ENCODE data around the gene FZD2. TPM values are rescaled to one million over a fixed set of nuclear protein-coding genes. Genes with fewer than 3 reads are reported as not detected.
A peak's percentile ranks its signal among the peaks of the same experiment; 100 is the strongest.

The FZD2 gene
- total RNA-seq, 2 donors from 2014 or later: 1.9 to 4.0 TPM

- no peaks in the 10 kb centered on the region for H3K36me3 ChIP-seq
- no peak overlapping the region for H3K4me3 ChIP-seq
- DNase-seq (ENCODE audit: low spot score): no peak
- no peaks in the 10 kb centered on the region for H3K27me3 ChIP-seq
- no peaks in the 10 kb centered on the region for H3K9me3 ChIP-seq
- no peak overlapping the region for H3K27ac ChIP-seq
- TF ChIP-seq, protein P1, sequence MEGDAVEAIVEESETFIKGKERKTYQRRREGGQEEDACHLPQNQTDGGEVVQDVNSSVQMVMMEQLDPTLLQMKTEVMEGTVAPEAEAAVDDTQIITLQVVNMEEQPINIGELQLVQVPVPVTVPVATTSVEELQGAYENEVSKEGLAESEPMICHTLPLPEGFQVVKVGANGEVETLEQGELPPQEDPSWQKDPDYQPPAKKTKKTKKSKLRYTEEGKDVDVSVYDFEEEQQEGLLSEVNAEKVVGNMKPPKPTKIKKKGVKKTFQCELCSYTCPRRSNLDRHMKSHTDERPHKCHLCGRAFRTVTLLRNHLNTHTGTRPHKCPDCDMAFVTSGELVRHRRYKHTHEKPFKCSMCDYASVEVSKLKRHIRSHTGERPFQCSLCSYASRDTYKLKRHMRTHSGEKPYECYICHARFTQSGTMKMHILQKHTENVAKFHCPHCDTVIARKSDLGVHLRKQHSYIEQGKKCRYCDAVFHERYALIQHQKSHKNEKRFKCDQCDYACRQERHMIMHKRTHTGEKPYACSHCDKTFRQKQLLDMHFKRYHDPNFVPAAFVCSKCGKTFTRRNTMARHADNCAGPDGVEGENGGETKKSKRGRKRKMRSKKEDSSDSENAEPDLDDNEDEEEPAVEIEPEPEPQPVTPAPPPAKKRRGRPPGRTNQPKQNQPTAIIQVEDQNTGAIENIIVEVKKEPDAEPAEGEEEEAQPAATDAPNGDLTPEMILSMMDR (IDR thresholded peaks at IDR 0.05): no peak
- H3K4me1 ChIP-seq: no peaks in the 10 kb centered on the region
These were observed 13.9 kb upstream of the FZD2 start for GRCh38 chr17:44543213-44543904.

DNA sequence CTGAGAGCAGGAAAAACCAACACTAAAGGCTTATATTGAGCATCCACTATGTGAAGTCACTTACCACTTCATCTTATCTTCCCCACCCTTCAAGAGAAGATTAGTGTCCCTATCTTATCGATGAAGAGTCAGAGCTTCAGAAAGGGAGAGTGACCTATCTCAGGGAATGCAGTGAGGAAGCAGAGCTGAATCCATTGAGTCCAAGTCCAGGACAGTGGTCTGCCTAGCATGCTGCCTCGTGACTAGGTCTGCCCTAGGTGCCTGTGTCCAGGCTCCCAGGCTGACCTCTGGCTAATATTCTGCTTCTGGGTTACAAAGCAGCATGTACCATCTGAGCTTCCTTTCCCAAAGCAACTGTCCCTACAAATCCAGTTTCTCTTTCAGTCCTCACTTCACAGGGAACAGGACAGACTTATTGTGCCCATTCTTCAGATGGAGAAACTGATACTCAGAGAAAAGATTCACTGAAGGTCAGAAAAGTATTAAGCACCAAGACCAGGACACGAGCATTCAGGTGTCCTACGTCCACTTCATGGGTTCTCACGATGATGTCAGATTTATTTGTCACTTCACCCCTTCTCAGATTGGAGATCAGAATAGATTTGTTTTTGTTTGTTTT lies 13.3 kb upstream of the FZD2 start:
- Histone ChIP-seq H3K9me3 (no peaks in the 10 kb centered on the region), H3K4me3 (no peak overlapping the region), H3K36me3 (no peaks in the 10 kb centered on the region), H3K27me3 (no peaks in the 10 kb centered on the region), H3K4me1 (no peaks in the 10 kb centered on the region), H3K27ac (no peak overlapping the region)
- DNase-seq (ENCODE audit: low spot score): no peak
- TF ChIP-seq, protein P1 (IDR thresholded peaks at IDR 0.05): no peak

GRCh38 chr17:44546671-44547606 lies 10.3 kb upstream of the FZD2 start:
- Histone ChIP-seq H3K36me3 (no peaks in the 10 kb centered on the region), H3K27ac (no peak overlapping the region), H3K4me3 (no peak overlapping the region), H3K4me1 (no peaks in the 10 kb centered on the region), H3K27me3 (no peaks in the 10 kb centered on the region), H3K9me3 (no peaks in the 10 kb centered on the region)
- no peak for DNase-seq (ENCODE audit: low spot score)
- TF ChIP-seq, protein P1 (IDR thresholded peaks at IDR 0.05): no peak

GRCh38 chr17:44547625-44548267 lies 9.5 kb upstream of the FZD2 start:
- H3K4me3 ChIP-seq: no peak overlapping the region
- H3K27me3 ChIP-seq: no peaks in the 10 kb centered on the region
- H3K4me1 ChIP-seq: no peaks in the 10 kb centered on the region
- H3K9me3 ChIP-seq: no peaks in the 10 kb centered on the region
- no peak for DNase-seq (ENCODE audit: low spot score)
- TF ChIP-seq, protein P1 (IDR thresholded peaks at IDR 0.05): no peak
- no peaks in the 10 kb centered on the region for H3K36me3 ChIP-seq
- peak overlapping the region in 1 of 2 donors; percentile 16 for H3K27ac ChIP-seq

- no peaks in the 10 kb centered on the region for H3K27me3 ChIP-seq
- no peak for DNase-seq (ENCODE audit: low spot score)
- no peak overlapping the region for H3K4me3 ChIP-seq
- H3K4me1 ChIP-seq: no peaks in the 10 kb centered on the region
- TF ChIP-seq, protein P1 (IDR thresholded peaks at IDR 0.05): no peak
- H3K36me3 ChIP-seq: no peaks in the 10 kb centered on the region
- H3K27ac ChIP-seq: peak overlapping the region in 1 of 2 donors; percentile 16
- no peaks in the 10 kb centered on the region for H3K9me3 ChIP-seq
These were observed 8.7 kb upstream of the FZD2 start for GRCh38 chr17:44548376-44549230.
